HG02973 (cell line): ENCODE results near the gene CYTH1.

Experiments used
- ATAC-seq: cut with Tn5 transposase; IDR thresholded peaks from one replicate; pipeline ENCODE4 v1.9.1; 2021; ENCODE audit warnings: moderate library complexity; ENCODE audit not compliant: unreplicated experiment

The CYTH1 gene

DNA sequence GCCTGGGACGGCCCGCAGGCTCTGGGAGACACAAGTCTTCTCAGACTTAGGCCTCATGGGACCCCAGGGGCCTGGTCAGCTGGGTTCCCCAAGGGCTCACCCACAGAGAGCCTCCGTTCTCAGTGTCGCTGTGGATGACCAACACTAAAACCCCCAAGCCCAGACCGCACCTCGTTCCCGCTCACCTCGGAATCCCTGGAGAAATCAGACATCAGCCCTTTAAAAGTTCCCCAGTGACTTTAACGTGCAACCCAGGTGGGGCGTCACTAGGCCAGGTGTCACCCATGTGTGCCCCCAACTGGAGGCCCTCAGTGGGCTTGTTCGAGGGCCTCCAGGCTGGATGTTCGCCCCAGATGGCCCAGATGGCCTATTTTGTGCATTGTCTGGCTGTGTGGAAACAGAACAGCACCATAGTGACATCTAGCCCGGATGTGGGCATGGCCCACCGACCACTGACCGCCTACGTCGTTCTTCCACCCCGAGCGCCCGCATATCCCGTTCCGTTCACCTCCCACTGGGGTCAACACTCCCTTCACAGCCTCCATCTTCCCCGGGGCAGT, 152.6 kb downstream of the CYTH1 start:
- no peak for ATAC-seq

DNA sequence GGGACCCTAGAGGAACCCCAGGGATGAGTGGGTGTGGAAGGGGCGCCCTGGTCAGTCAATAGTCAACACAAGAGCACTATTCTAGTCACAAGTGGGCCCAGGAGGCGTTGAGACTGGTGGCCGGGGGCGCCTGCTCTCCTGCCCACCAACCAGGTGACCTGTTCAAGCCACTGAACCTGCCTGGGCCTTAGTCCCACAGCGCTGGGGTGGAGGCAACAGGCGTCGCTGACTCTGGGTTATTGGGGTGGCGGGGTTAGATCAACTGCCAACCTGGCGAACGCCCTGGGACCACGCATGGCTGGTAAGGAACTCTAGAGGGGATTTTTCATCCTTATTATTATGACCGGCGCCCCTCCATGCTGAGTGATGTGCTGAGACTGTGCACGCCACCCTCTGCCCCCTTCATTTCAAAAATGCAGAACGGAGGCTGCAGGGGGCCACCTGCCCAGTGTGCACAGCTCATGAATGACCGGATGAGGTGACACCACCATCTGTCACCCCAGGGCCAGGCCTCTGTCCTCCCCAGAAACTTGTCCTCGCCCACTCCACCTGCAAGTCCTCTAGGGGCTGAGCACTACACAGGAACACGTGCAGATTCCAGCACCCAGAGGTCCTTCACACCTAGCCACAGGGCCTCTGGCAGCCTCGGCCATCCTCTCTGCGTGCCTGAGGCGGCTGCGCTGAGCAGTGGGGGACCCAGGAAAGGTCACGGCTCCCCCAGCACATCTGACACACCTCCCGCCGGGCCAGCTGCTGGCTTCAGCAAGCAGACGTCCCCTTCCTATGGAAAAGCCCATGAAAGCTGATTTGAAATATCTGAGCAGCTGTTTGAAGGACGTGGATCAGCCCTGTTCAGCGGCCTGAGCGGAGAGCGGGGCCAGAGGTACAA, 153.3 kb downstream of the CYTH1 start:
- ATAC-seq = no peak

DNA sequence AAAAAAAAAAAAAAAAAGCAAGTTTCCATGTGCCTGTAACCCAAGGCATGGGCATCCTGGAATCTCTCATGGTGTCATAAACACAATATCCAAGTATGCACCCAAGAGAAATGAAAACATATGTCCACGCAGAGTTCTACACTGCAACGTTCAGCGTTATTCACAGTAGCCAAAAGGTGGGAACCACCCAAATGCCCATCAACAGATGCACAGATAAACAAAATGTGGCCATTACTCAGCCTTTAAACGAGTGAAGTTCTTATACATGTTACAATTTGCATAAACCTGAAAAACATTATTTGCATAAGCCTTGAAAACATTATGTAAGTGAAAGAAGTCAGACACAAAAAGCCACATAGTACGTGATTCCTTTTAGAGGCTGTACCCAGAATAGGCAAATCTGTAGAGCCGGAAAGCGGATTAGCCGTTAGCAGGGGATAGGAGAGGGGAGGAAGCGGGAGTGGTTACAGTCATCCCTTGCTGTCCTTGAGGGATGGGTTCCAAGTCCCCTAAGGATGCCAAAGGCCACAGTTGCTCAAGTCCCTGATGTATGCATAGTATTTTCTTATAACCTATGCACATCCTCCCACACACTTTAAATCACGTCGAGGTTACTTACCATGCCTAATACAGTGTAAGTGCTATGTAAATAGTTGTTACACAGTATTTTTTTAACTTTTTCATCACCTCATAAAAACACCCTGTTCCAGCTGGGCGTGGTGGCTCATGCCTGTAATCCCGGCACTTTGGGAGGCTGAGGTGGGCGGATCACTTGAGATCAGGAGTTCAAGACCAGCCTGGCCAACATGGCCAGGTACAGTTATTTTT, 157.5 kb downstream of the CYTH1 start:
- ATAC-seq = no peak
